DOHH2 (cell line): Measurements from ENCODE around the gene GLB1L.

Source experiments
- H3F3A ChIP-seq: fragments of 200-600 bp; sonication (generic), shearing (Covaris generic); 2 replicates; pipeline ENCODE4 v1.6.0; 2016; ENCODE audit warnings: antibody characterized with exemption, mild to moderate bottlenecking; ENCODE audit not compliant: control insufficient read depth, insufficient read depth
- H3K27ac ChIP-seq: fragments of 200-600 bp; sonication (generic); 2 replicates; pipeline ENCODE4 v1.5.1; 2014; ENCODE audit warnings: low read depth, mild to moderate bottlenecking, low read length, moderate library complexity
- H3K27me3 ChIP-seq: fragments of 200-600 bp; sonication (generic); 2 replicates; pipeline ENCODE4 v1.6.1; 2014; ENCODE audit warnings: mild to moderate bottlenecking, low read length, mixed read lengths; ENCODE audit not compliant: control insufficient read depth
- H3K36me3 ChIP-seq: fragments of 200-600 bp; sonication (generic); 2 replicates; pipeline ENCODE4 v1.6.1; 2014; ENCODE audit warnings: mild to moderate bottlenecking, low read length, moderate library complexity, mixed read lengths; ENCODE audit not compliant: control insufficient read depth
- H3K4me1 ChIP-seq: fragments of 200-600 bp; sonication (generic); 2 replicates; pipeline ENCODE4 v1.6.1; 2014; ENCODE audit warnings: mild to moderate bottlenecking, low read length, mixed read lengths; ENCODE audit not compliant: control insufficient read depth
- H3K4me2 ChIP-seq: fragments of 200-600 bp; sonication (generic); 2 replicates; pipeline ENCODE4 v1.6.0; 2014; ENCODE audit warnings: mild to moderate bottlenecking, low read length, moderate library complexity
- H3K4me3 ChIP-seq: fragments of 200-600 bp; sonication (generic); 2 replicates; pipeline ENCODE4 v1.5.1; 2014; ENCODE audit warnings: mild to moderate bottlenecking, low read length, mixed read lengths
- H3K79me2 ChIP-seq: fragments of 200-600 bp; sonication (generic); 2 replicates; pipeline ENCODE4 v1.6.1; 2014; ENCODE audit warnings: mild to moderate bottlenecking, low read length, mixed read lengths; ENCODE audit not compliant: control insufficient read depth
- H3K9me2 ChIP-seq: fragments of 200-600 bp; sonication (generic); replicated peaks from 2 replicates; pipeline ENCODE4 v1.6.1; 2014; ENCODE audit warnings: mild to moderate bottlenecking, low read length, mixed read lengths; ENCODE audit not compliant: control insufficient read depth
- H3K9me3 ChIP-seq: fragments of 200-600 bp; sonication (generic); 2 replicates; pipeline ENCODE4 v1.6.1; 2014; ENCODE audit warnings: antibody characterized with exemption, low read length, mixed read lengths; ENCODE audit not compliant: control insufficient read depth, insufficient read depth
- H4K20me1 ChIP-seq: fragments of 200-600 bp; sonication (generic); 2 replicates; pipeline ENCODE4 v1.6.0; 2014; ENCODE audit warnings: low read depth, mild to moderate bottlenecking, antibody characterized with exemption, low read length, moderate library complexity; ENCODE audit not compliant: control insufficient read depth, insufficient read depth
- CTCF ChIP-seq: fragments of 200-600 bp; sonication (generic); IDR thresholded peaks from one replicate; pipeline ENCODE4 v1.5.1; 2014; ENCODE audit warnings: antibody characterized with exemption, mild to moderate bottlenecking, low read depth, low read length; ENCODE audit not compliant: poor library complexity, severe bottlenecking
- EZH2phosphoT487 ChIP-seq: fragments of 200-600 bp; sonication (generic); IDR thresholded peaks from 2 replicates; pipeline ENCODE4 v1.6.1; 2017; ENCODE audit warnings: borderline replicate concordance, mild to moderate bottlenecking, antibody characterized with exemption, low read length, moderate library complexity, mixed read lengths

Gene GLB1L

GRCh38 chr2:219213486-219214071, 31.7 kb downstream of the GLB1L start:
- H3K27me3 ChIP-seq = no peaks in the 10 kb centered on the region
- H3K27ac ChIP-seq = no peak overlapping the region
- no peaks in the 10 kb centered on the region for H3K9me3 ChIP-seq
- no peak for TF ChIP-seq EZH2phosphoT487
- TF ChIP-seq CTCF = no peak
- no peaks in the 10 kb centered on the region for H4K20me1 ChIP-seq
- no peak overlapping the region for H3K4me2 ChIP-seq
- peaks cover 13% of the 10 kb centered on the region for H3K4me1 ChIP-seq
- no peak overlapping the region for H3K4me3 ChIP-seq
- H3F3A ChIP-seq = no peaks in the 10 kb centered on the region
- peaks cover 69% of the 10 kb centered on the region for H3K36me3 ChIP-seq
- H3K9me2 ChIP-seq = no peaks in the 10 kb centered on the region
- peaks cover 18% of the 10 kb centered on the region for H3K79me2 ChIP-seq

- Histone ChIP-seq H3K36me3 (peaks cover 75% of the 10 kb centered on the region), H3K27ac (no peak overlapping the region), H3K4me2 (no peak overlapping the region), H3F3A (no peaks in the 10 kb centered on the region), H3K4me1 (peaks cover 8% of the 10 kb centered on the region), H3K4me3 (no peak overlapping the region), H3K27me3 (no peaks in the 10 kb centered on the region), H3K9me3 (no peaks in the 10 kb centered on the region), H3K79me2 (peaks cover 13% of the 10 kb centered on the region), H3K9me2 (no peaks in the 10 kb centered on the region), H4K20me1 (no peaks in the 10 kb centered on the region)
- TF ChIP-seq EZH2phosphoT487 (no peak), CTCF (no peak)
Measured at GRCh38 chr2:219213026-219213415, 32.2 kb downstream of the GLB1L start.

GRCh38 chr2:219210886-219211362, 34.3 kb downstream of the GLB1L start:
- no peaks in the 10 kb centered on the region for H4K20me1 ChIP-seq
- H3K4me2 ChIP-seq = no peak overlapping the region
- TF ChIP-seq CTCF (no peak), EZH2phosphoT487 (no peak)
- no peak overlapping the region for H3K4me3 ChIP-seq
- no peaks in the 10 kb centered on the region for H3K9me3 ChIP-seq
- no peak overlapping the region for H3K27ac ChIP-seq
- peaks cover 74% of the 10 kb centered on the region for H3K36me3 ChIP-seq
- no peaks in the 10 kb centered on the region for H3K9me2 ChIP-seq
- peaks cover 3% of the 10 kb centered on the region; the same call in 1 of the 2 replicates for H3K79me2 ChIP-seq
- H3F3A ChIP-seq = peaks cover 7% of the 10 kb centered on the region; the same call in 1 of the 2 replicates
- H3K27me3 ChIP-seq = no peaks in the 10 kb centered on the region
- H3K4me1 ChIP-seq = peaks cover 15% of the 10 kb centered on the region
